ENCODE results near the gene SPSB1.

- TF ChIP-seq CTCF (IDR thresholded peaks at IDR 0.05) (no peak), POLR2A (IDR thresholded peaks at IDR 0.05) (no peak)
These were observed 80.9 kb downstream of the SPSB1 start for GRCh38 chr1:9373619-9374018.

Data from prostate gland (tissue), 2 donors.